Stimulated activated CD4-positive, alpha-beta T cell treated with anti-CD3 and anti-CD28 coated beads, TNF-alpha, amount 100 ng/mL, for 4 hours (primary cell): ENCODE data around the gene GCC1.

ENCODE experiments used
- DNase-seq, 3 experiments: peaks; one replicate each; pipeline ENCODE4 v3.0.0-alpha.2; 2020; ENCODE audit warnings: low read depth in 3 of 3

Gene GCC1

GRCh38 chr7:127585044-127585953 is at the start of gene GCC1:
TSS of gene GCC1 (minus strand) at chr7:127585596. CDS start at chr7:127585182, 414 bp downstream.
- DNase-seq = peak; percentile 86 to 92 (median 90)

- no peak for DNase-seq
These were observed 47.0 kb upstream of the GCC1 start for GRCh38 chr7:127632276-127632910.

GRCh38 chr7:127629268-127629854 is 44.0 kb upstream of the GCC1 start:
- DNase-seq = no peak

GRCh38 chr7:127628445-127628844 is 43.0 kb upstream of the GCC1 start:
- DNase-seq = no peak

- DNase-seq = no peak
These were observed 39.9 kb upstream of the GCC1 start for GRCh38 chr7:127625331-127625730.

- no peak for DNase-seq
These were observed 35.2 kb upstream of the GCC1 start for GRCh38 chr7:127620406-127621233.

GRCh38 chr7:127619681-127620405 is 34.4 kb upstream of the GCC1 start:
- no peak for DNase-seq

GRCh38 chr7:127618775-127619174 is 33.4 kb upstream of the GCC1 start:
- no peak for DNase-seq

GRCh38 chr7:127618042-127618441 is 32.6 kb upstream of the GCC1 start, which contains the start of gene PAX4:
TSS of gene PAX4 (minus strand) at chr7:127618142. CDS start at chr7:127615928, 2,214 bp downstream.
- no peak for DNase-seq

- no peak for DNase-seq
These were observed 31.3 kb upstream of the GCC1 start for GRCh38 chr7:127616724-127617123.

GRCh38 chr7:127612263-127612662 is 26.9 kb upstream of the GCC1 start:
- DNase-seq = no peak

GRCh38 chr7:127609297-127609696 is 23.9 kb upstream of the GCC1 start:
- no peak for DNase-seq

GRCh38 chr7:127608446-127608845 is 23.1 kb upstream of the GCC1 start:
- DNase-seq = no peak

- no peak for DNase-seq
These were observed 15.5 kb upstream of the GCC1 start for GRCh38 chr7:127600885-127601284.

- DNase-seq = no peak
These were observed 12.9 kb upstream of the GCC1 start for GRCh38 chr7:127598318-127598717.

- no peak for DNase-seq
These were observed 10.3 kb upstream of the GCC1 start for GRCh38 chr7:127595737-127596136.

- no peak for DNase-seq
These were observed 9.1 kb upstream of the GCC1 start for GRCh38 chr7:127594490-127594889.

- no peak for DNase-seq
These were observed 7.2 kb upstream of the GCC1 start for GRCh38 chr7:127592550-127592949.

GRCh38 chr7:127591591-127591990 is 6.2 kb upstream of the GCC1 start:
- DNase-seq = no peak

- no peak for DNase-seq
These were observed 5.8 kb upstream of the GCC1 start for GRCh38 chr7:127591189-127591588.

- no peak for DNase-seq
These were observed 4.5 kb upstream of the GCC1 start for GRCh38 chr7:127589896-127590295.
